Body of pancreas (tissue), 4 donors: ENCODE data around the gene FNIP1.

Source experiments
- CTCF ChIP-seq, 7 experiments: fragments of 450-650 bp in 4 of 7; fragments of 200-600 bp in 3 of 7; sonication (generic) in 3 of 7; IDR thresholded peaks; one replicate each; pipeline ENCODE4 v1.5.1; 2016 to 2019; ENCODE audit warnings: antibody characterized with exemption in 7 of 7
- POLR2A ChIP-seq, 3 donors: fragments of 450-650 bp; IDR thresholded peaks; one replicate each; pipeline ENCODE4 v1.6.1; 2016; ENCODE audit warnings: antibody characterized with exemption in 3 of 3, mild to moderate bottlenecking in 2 of 3

- TF ChIP-seq POLR2A (IDR thresholded peaks at IDR 0.05) = no peak
- no peak for TF ChIP-seq CTCF (IDR thresholded peaks at IDR 0.05)
These were observed 90.5 kb downstream of the FNIP1 start for GRCh38 chr5:131706281-131706680.
